Measurements from ENCODE around the gene TBRG4.

Gene TBRG4

GRCh38 chr7:45122975-45123860 lies 11.7 kb upstream of the TBRG4 start (continued):
- TF ChIP-seq SALL2 (tag by site-specific recombination; IDR thresholded peaks at IDR 0.05; ENCODE audit: borderline replicate concordance) (no peak), ATF2 (tag by site-specific recombination; IDR thresholded peaks at IDR 0.05; ENCODE audit: low read depth) (no peak), ZNF248 (tag by site-specific recombination; IDR thresholded peaks at IDR 0.05) (no peak), ZNF426 (tag by site-specific recombination; IDR thresholded peaks at IDR 0.05) (no peak)
- TF ChIP-seq, protein P1, sequence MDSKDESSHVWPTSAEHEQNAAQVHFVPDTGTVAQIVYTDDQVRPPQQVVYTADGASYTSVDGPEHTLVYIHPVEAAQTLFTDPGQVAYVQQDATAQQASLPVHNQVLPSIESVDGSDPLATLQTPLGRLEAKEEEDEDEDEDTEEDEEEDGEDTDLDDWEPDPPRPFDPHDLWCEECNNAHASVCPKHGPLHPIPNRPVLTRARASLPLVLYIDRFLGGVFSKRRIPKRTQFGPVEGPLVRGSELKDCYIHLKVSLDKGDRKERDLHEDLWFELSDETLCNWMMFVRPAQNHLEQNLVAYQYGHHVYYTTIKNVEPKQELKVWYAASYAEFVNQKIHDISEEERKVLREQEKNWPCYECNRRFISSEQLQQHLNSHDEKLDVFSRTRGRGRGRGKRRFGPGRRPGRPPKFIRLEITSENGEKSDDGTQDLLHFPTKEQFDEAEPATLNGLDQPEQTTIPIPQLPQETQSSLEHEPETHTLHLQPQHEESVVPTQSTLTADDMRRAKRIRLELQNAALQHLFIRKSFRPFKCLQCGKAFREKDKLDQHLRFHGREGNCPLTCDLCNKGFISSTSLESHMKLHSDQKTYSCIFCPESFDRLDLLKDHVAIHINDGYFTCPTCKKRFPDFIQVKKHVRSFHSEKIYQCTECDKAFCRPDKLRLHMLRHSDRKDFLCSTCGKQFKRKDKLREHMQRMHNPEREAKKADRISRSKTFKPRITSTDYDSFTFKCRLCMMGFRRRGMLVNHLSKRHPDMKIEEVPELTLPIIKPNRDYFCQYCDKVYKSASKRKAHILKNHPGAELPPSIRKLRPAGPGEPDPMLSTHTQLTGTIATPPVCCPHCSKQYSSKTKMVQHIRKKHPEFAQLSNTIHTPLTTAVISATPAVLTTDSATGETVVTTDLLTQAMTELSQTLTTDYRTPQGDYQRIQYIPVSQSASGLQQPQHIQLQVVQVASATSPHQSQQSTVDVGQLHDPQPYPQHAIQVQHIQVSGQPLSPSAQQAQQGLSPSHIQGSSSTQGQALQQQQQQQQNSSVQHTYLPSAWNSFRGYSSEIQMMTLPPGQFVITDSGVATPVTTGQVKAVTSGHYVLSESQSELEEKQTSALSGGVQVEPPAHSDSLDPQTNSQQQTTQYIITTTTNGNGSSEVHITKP (tag by site-specific recombination; IDR thresholded peaks at IDR 0.05) = no peak

DNA sequence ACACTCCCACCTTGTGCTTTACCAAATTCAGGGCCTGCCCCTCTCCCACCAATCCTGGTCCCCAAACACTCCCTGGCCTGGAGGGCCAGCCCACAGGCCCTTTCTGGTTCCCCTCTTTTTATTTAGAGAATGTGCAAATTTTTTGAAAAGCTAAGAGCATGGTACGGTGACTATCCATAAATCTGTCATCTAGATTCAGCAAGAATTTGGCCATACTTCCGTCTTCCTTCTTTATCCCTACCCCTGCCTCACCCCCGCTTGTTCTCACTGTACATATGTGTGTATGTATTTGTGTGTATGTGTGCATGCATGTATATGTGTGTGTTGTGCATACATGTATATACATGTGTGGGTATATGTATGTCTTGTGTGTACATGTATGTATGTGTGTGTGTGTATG lies 8.1 kb upstream of the TBRG4 start:
- H3K4me1 ChIP-seq (ENCODE audit: control insufficient read depth, insufficient read depth, low read length) = no peaks in the 10 kb centered on the region
- H3K4me3 ChIP-seq (ENCODE audit: low read depth, low read length) = no peak overlapping the region
- H3K27ac ChIP-seq (ENCODE audit: extremely low read depth, low read depth, low read length) = no peak overlapping the region
- no peaks in the 10 kb centered on the region for H3K36me3 ChIP-seq (ENCODE audit: control insufficient read depth in 2 of 2, insufficient read depth in 1 of 2, low read length in 2 of 2)
- H3K9me3 ChIP-seq (ENCODE audit: control insufficient read depth, insufficient read depth, low read depth, low read length) = no peaks in the 10 kb centered on the region
- ChIA-PET POLR2A (no interaction called here), CTCF (no interaction called here)
- no peak for TF ChIP-seq ZNF654 (tag by site-specific recombination; IDR thresholded peaks at IDR 0.05; ENCODE audit: low read depth)
- no peak for TF ChIP-seq ZNF37A (tag by site-specific recombination; IDR thresholded peaks at IDR 0.05)
- no peak for TF ChIP-seq SP2 (tag by site-specific recombination; IDR thresholded peaks at IDR 0.05)
- TF ChIP-seq INSM2 (tag by site-specific recombination; IDR thresholded peaks at IDR 0.05) = no peak
- no peak for TF ChIP-seq KLF16 (tag by site-specific recombination; IDR thresholded peaks at IDR 0.05)
- TF ChIP-seq OVOL3 (tag by site-specific recombination; IDR thresholded peaks at IDR 0.05) = no peak
- TF ChIP-seq ZNF19 (tag by site-specific recombination; IDR thresholded peaks at IDR 0.05; ENCODE audit: low read depth) = no peak
- TF ChIP-seq ZSCAN18 (tag by site-specific recombination; IDR thresholded peaks at IDR 0.05) = no peak
- TF ChIP-seq MZF1 (tag by site-specific recombination; IDR thresholded peaks at IDR 0.05; ENCODE audit: borderline replicate concordance) = no peak
- TF ChIP-seq ZNF621 (tag by site-specific recombination; IDR thresholded peaks at IDR 0.05) = no peak
- TF ChIP-seq, protein P2, sequence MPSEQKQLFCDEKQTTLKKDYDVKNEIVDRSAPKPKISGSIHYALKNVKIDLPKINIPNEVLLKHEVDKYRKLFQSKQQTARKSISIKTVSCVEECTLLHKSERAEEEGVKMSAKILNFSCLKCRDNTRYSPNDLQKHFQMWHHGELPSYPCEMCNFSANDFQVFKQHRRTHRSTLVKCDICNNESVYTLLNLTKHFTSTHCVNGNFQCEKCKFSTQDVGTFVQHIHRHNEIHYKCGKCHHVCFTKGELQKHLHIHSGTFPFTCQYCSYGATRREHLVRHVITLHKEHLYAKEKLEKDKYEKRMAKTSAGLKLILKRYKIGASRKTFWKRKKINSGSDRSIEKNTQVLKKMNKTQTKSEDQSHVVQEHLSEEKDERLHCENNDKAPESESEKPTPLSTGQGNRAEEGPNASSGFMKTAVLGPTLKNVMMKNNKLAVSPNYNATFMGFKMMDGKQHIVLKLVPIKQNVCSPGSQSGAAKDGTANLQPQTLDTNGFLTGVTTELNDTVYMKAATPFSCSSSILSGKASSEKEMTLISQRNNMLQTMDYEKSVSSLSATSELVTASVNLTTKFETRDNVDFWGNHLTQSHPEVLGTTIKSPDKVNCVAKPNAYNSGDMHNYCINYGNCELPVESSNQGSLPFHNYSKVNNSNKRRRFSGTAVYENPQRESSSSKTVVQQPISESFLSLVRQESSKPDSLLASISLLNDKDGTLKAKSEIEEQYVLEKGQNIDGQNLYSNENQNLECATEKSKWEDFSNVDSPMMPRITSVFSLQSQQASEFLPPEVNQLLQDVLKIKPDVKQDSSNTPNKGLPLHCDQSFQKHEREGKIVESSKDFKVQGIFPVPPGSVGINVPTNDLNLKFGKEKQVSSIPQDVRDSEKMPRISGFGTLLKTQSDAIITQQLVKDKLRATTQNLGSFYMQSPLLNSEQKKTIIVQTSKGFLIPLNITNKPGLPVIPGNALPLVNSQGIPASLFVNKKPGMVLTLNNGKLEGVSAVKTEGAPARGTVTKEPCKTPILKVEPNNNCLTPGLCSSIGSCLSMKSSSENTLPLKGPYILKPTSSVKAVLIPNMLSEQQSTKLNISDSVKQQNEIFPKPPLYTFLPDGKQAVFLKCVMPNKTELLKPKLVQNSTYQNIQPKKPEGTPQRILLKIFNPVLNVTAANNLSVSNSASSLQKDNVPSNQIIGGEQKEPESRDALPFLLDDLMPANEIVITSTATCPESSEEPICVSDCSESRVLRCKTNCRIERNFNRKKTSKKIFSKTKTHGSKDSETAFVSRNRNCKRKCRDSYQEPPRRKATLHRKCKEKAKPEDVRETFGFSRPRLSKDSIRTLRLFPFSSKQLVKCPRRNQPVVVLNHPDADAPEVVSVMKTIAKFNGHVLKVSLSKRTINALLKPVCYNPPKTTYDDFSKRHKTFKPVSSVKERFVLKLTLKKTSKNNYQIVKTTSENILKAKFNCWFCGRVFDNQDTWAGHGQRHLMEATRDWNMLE (tag by site-specific recombination; conservative IDR thresholded peaks at IDR 0.05; ENCODE audit: low read depth) = no peak
- no peak for TF ChIP-seq RBAK (tag by site-specific recombination; IDR thresholded peaks at IDR 0.05)
- TF ChIP-seq, protein P3, sequence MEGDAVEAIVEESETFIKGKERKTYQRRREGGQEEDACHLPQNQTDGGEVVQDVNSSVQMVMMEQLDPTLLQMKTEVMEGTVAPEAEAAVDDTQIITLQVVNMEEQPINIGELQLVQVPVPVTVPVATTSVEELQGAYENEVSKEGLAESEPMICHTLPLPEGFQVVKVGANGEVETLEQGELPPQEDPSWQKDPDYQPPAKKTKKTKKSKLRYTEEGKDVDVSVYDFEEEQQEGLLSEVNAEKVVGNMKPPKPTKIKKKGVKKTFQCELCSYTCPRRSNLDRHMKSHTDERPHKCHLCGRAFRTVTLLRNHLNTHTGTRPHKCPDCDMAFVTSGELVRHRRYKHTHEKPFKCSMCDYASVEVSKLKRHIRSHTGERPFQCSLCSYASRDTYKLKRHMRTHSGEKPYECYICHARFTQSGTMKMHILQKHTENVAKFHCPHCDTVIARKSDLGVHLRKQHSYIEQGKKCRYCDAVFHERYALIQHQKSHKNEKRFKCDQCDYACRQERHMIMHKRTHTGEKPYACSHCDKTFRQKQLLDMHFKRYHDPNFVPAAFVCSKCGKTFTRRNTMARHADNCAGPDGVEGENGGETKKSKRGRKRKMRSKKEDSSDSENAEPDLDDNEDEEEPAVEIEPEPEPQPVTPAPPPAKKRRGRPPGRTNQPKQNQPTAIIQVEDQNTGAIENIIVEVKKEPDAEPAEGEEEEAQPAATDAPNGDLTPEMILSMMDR (tag by site-specific recombination; IDR thresholded peaks at IDR 0.05) = no peak
- no peak for TF ChIP-seq HOXD13 (CRISPR knock-in tag; IDR thresholded peaks at IDR 0.05; ENCODE audit: borderline replicate concordance)
- TF ChIP-seq ZNF580 (tag by site-specific recombination; IDR thresholded peaks at IDR 0.05) = no peak

Measured in HEK293 (cell line).